T47D (cell line): ENCODE measurements around the gene TTC17.
"Not testable (repeated sequence)": the region's sequence is repeated elsewhere in the genome, so short reads cannot be mapped to it uniquely, and the experiment has no call there.

ENCODE experiments used
- DNase-seq, 2 experiments: peaks; one replicate each; pipeline versions ENCODE4 v3.0.0 to v3.0.0-alpha.2; 2011 to 2012; ENCODE audit warnings: low read depth in 1 of 2, low spot score in 1 of 2
- JUND ChIP-seq: IDR thresholded peaks from 2 replicates; pipeline ENCODE4 v1.6.1; 2012; ENCODE audit warnings: low read depth
- in situ Hi-C: cut with HindIII; loops from 2 replicates; pipeline ENCODE4 v1.10.0; 2016; ENCODE audit warnings: low sequenced_read_pairs, low pct_unique_long_range_greater_than_20kb

Gene TTC17

GRCh38 chr11:43396617-43397016, 37.9 kb downstream of the TTC17 start:
- in situ Hi-C loops = no loop called here
- TF ChIP-seq JUND = no peak
- peak; percentile 28 to 80 for DNase-seq

GRCh38 chr11:43397251-43397650, 38.5 kb downstream of the TTC17 start:
- no peak for TF ChIP-seq JUND
- no peak for DNase-seq
- in situ Hi-C loops = no loop called here

- in situ Hi-C loops = no loop called here
- no peak for DNase-seq
- TF ChIP-seq JUND = no peak
Observed at GRCh38 chr11:43399983-43400630, 41.4 kb downstream of the TTC17 start.

- TF ChIP-seq JUND = no peak
- in situ Hi-C loops = no loop called here
- DNase-seq = no peak
Observed at GRCh38 chr11:43401252-43401651, 42.5 kb downstream of the TTC17 start.

- in situ Hi-C loops, DNase-seq: not testable (repeated sequence)
Observed at GRCh38 chr11:43401811-43402210, 43.1 kb downstream of the TTC17 start.

GRCh38 chr11:43403357-43404231, 44.9 kb downstream of the TTC17 start:
- no peak for DNase-seq
- no peak for TF ChIP-seq JUND
- in situ Hi-C loops = no loop called here

GRCh38 chr11:43404406-43404805, 45.7 kb downstream of the TTC17 start:
- DNase-seq = no peak
- in situ Hi-C loops = no loop called here
- no peak for TF ChIP-seq JUND

GRCh38 chr11:43404836-43405479, 46.2 kb downstream of the TTC17 start:
- in situ Hi-C loops = no loop called here

GRCh38 chr11:43408277-43408676, 49.6 kb downstream of the TTC17 start:
- TF ChIP-seq JUND = no peak
- no peak for DNase-seq
- in situ Hi-C loops = no loop called here

More at GRCh38 chr11:43404836-43405479, 46.2 kb downstream of the TTC17 start:
- DNase-seq = no peak
- TF ChIP-seq JUND = no peak

- no peak for DNase-seq
- in situ Hi-C loops = no loop called here
- no peak for TF ChIP-seq JUND
Observed at GRCh38 chr11:43410394-43410793, 51.7 kb downstream of the TTC17 start.

- no peak for DNase-seq
- no peak for TF ChIP-seq JUND
- in situ Hi-C loops = no loop called here
Observed at GRCh38 chr11:43418197-43418596, 59.5 kb downstream of the TTC17 start.

- peak; percentile 28 to 60 for DNase-seq
- in situ Hi-C loops = no loop called here
- no peak for TF ChIP-seq JUND
Observed at GRCh38 chr11:43419460-43419859, 60.7 kb downstream of the TTC17 start.

- in situ Hi-C loops = no loop called here
- no peak for TF ChIP-seq JUND
- no peak for DNase-seq
Observed at GRCh38 chr11:43427971-43428370, 69.3 kb downstream of the TTC17 start.

- in situ Hi-C loops, DNase-seq: not testable (repeated sequence)
Observed at GRCh38 chr11:43430916-43431315, 72.2 kb downstream of the TTC17 start.
